ENCODE data around the gene C2CD4C.
"Not testable (repeated sequence)": the region's sequence is repeated elsewhere in the genome, so short reads cannot be mapped to it uniquely, and the experiment has no call there.

The C2CD4C gene

GRCh38 chr19:381901-382300 is 27.0 kb downstream of the C2CD4C start:
- not testable (repeated sequence) for H3K9me3 ChIP-seq (ENCODE audit: low read length); H3K79me2 ChIP-seq (ENCODE audit: insufficient read depth, low read length); H3K4me3 ChIP-seq (ENCODE audit: low read depth, low read length, poor library complexity, severe bottlenecking); H3K9me2 ChIP-seq (ENCODE audit: low read depth, low read length); H3K27ac ChIP-seq (ENCODE audit: low read depth, low read length, poor library complexity, severe bottlenecking); H3K27me3 ChIP-seq (ENCODE audit: insufficient read depth, low read length); H3K4me2 ChIP-seq (ENCODE audit: low read length); H3K36me3 ChIP-seq (ENCODE audit: insufficient read depth, low read length); H3F3A ChIP-seq (ENCODE audit: insufficient read depth, low read length); H4K20me1 ChIP-seq (ENCODE audit: insufficient read depth, low read length); H2AFZ ChIP-seq (ENCODE audit: low read length); H3K9ac ChIP-seq (ENCODE audit: low read length)
- peaks cover 19% of the 10 kb centered on the region for H3K4me1 ChIP-seq (ENCODE audit: insufficient read depth, low read length, severe bottlenecking)

GRCh38 chr19:380618-381219 is 28.2 kb downstream of the C2CD4C start:
- H3K4me2 ChIP-seq (ENCODE audit: low read length); H3K4me3 ChIP-seq (ENCODE audit: low read depth, low read length, poor library complexity, severe bottlenecking); H3K9me3 ChIP-seq (ENCODE audit: low read length); H3K27ac ChIP-seq (ENCODE audit: low read depth, low read length, poor library complexity, severe bottlenecking); H3K27me3 ChIP-seq (ENCODE audit: insufficient read depth, low read length); H3K9me2 ChIP-seq (ENCODE audit: low read depth, low read length); H3F3A ChIP-seq (ENCODE audit: insufficient read depth, low read length); H4K20me1 ChIP-seq (ENCODE audit: insufficient read depth, low read length); H2AFZ ChIP-seq (ENCODE audit: low read length); H3K36me3 ChIP-seq (ENCODE audit: insufficient read depth, low read length); H3K9ac ChIP-seq (ENCODE audit: low read length); H3K79me2 ChIP-seq (ENCODE audit: insufficient read depth, low read length): not testable (repeated sequence)
- H3K4me1 ChIP-seq (ENCODE audit: insufficient read depth, low read length, severe bottlenecking): peaks cover 19% of the 10 kb centered on the region

- H2AFZ ChIP-seq (ENCODE audit: low read length): no peak overlapping the region
- no peaks in the 10 kb centered on the region for H4K20me1 ChIP-seq (ENCODE audit: insufficient read depth, low read length)
- H3K27ac ChIP-seq (ENCODE audit: low read depth, low read length, poor library complexity, severe bottlenecking): no peak overlapping the region
- H3K4me1 ChIP-seq (ENCODE audit: insufficient read depth, low read length, severe bottlenecking): peaks cover 19% of the 10 kb centered on the region
- H3K4me2 ChIP-seq (ENCODE audit: low read length): no peak overlapping the region
- H3K4me3 ChIP-seq (ENCODE audit: low read depth, low read length, poor library complexity, severe bottlenecking): no peak overlapping the region
- H3K9ac ChIP-seq (ENCODE audit: low read length): no peak overlapping the region
- no peak for TF ChIP-seq EZH2 (IDR thresholded peaks at IDR 0.05; ENCODE audit: borderline replicate concordance, low read length)
- TF ChIP-seq CTCF (IDR thresholded peaks at IDR 0.05; ENCODE audit: low read length): no peak
- no peaks in the 10 kb centered on the region for H3K79me2 ChIP-seq (ENCODE audit: insufficient read depth, low read length)
- no peaks in the 10 kb centered on the region for H3K27me3 ChIP-seq (ENCODE audit: insufficient read depth, low read length)
- no peaks in the 10 kb centered on the region for H3K36me3 ChIP-seq (ENCODE audit: insufficient read depth, low read length)
- no peaks in the 10 kb centered on the region for H3K9me3 ChIP-seq (ENCODE audit: low read length)
- H3K9me2 ChIP-seq (ENCODE audit: low read depth, low read length): no peaks in the 10 kb centered on the region
- H3F3A ChIP-seq (ENCODE audit: insufficient read depth, low read length): no peaks in the 10 kb centered on the region
These were observed 29.2 kb downstream of the C2CD4C start for GRCh38 chr19:379796-380195.

GRCh38 chr19:378706-379105 is 30.2 kb downstream of the C2CD4C start:
- Histone ChIP-seq H3K9me2 (ENCODE audit: low read depth, low read length) (no peaks in the 10 kb centered on the region), H2AFZ (ENCODE audit: low read length) (no peak overlapping the region)
- no peak for TF ChIP-seq CTCF (IDR thresholded peaks at IDR 0.05; ENCODE audit: low read length)
- TF ChIP-seq EZH2 (IDR thresholded peaks at IDR 0.05; ENCODE audit: borderline replicate concordance, low read length): no peak

More at GRCh38 chr19:378706-379105, 30.2 kb downstream of the C2CD4C start:
- Histone ChIP-seq H3F3A (ENCODE audit: insufficient read depth, low read length) (no peaks in the 10 kb centered on the region), H3K4me1 (ENCODE audit: insufficient read depth, low read length, severe bottlenecking) (peaks cover 13% of the 10 kb centered on the region), H3K79me2 (ENCODE audit: insufficient read depth, low read length) (no peaks in the 10 kb centered on the region), H3K4me2 (ENCODE audit: low read length) (no peak overlapping the region), H3K4me3 (ENCODE audit: low read depth, low read length, poor library complexity, severe bottlenecking) (no peak overlapping the region), H3K36me3 (ENCODE audit: insufficient read depth, low read length) (no peaks in the 10 kb centered on the region), H3K27me3 (ENCODE audit: insufficient read depth, low read length) (no peaks in the 10 kb centered on the region), H3K27ac (ENCODE audit: low read depth, low read length, poor library complexity, severe bottlenecking) (no peak overlapping the region), H3K9me3 (ENCODE audit: low read length) (no peaks in the 10 kb centered on the region), H3K9ac (ENCODE audit: low read length) (no peak overlapping the region), H4K20me1 (ENCODE audit: insufficient read depth, low read length) (no peaks in the 10 kb centered on the region)

Data from OCI-LY1 (cell line).